ENCODE results near the gene COL18A1. TPM values are rescaled to one million over a fixed set of nuclear protein-coding genes. Genes with fewer than 3 reads are reported as not detected.

The COL18A1 gene
- total RNA-seq, 1 donor from 2014 or later, result 9.5 TPM

DNA sequence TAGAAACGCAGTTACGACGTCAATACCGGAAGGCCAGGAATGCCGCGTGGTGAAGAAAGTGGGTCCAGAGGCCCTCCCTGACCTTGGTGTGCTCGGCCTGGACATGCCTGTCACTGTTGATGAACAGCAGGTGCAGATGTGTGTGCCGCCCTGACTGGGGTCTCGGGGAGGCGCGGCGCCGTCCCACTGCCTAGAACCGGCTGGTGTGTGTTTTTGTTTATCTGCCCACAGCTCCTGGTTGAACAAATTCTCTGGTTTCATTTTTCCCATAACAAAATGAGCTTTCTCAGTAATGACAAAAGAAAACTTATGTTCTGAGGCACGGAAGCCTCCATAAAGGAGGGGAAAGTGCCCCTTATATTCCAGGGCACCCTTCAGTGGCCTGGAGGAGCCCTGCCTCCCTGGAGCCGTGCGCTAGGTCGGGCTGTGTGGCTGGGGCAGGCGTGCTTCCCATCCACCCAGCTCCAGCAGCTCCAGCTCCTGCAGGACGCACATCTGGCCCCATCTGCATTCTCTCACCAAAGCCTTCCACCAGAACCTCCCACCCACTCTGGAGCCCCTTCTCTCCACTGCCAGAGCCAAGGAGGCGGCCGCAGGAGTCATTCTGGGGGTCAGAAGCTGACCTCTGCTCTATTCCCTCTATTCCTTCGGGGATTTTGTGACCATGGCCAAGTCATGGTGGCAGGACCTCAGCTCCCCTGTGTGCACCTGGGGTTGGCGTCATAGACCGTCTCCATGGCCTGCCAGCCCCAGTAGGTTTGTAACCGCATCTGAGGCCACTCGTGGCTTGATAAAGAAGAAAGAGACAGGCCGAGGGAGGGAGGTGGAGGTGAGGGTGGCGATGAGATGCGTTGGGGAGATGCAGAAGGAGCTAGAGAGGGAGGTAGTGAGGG lies 20.1 kb upstream of the COL18A1 start:
- Mint-ChIP-seq H3K27ac (ENCODE audit: unreplicated experiment) (no peak overlapping the region), H3K36me3 (ENCODE audit: unreplicated experiment) (peaks cover 6% of the 10 kb centered on the region), H3K27me3 (ENCODE audit: unreplicated experiment) (peaks cover 9% of the 10 kb centered on the region), H3K4me1 (ENCODE audit: low read depth, unreplicated experiment) (peaks cover 6% of the 10 kb centered on the region), H3K9me3 (ENCODE audit: unreplicated experiment) (peaks cover 6% of the 10 kb centered on the region), H3K4me3 (ENCODE audit: unreplicated experiment) (no peak overlapping the region)
- DNase-seq, result peak; percentile 10
- TF ChIP-seq, protein P1, sequence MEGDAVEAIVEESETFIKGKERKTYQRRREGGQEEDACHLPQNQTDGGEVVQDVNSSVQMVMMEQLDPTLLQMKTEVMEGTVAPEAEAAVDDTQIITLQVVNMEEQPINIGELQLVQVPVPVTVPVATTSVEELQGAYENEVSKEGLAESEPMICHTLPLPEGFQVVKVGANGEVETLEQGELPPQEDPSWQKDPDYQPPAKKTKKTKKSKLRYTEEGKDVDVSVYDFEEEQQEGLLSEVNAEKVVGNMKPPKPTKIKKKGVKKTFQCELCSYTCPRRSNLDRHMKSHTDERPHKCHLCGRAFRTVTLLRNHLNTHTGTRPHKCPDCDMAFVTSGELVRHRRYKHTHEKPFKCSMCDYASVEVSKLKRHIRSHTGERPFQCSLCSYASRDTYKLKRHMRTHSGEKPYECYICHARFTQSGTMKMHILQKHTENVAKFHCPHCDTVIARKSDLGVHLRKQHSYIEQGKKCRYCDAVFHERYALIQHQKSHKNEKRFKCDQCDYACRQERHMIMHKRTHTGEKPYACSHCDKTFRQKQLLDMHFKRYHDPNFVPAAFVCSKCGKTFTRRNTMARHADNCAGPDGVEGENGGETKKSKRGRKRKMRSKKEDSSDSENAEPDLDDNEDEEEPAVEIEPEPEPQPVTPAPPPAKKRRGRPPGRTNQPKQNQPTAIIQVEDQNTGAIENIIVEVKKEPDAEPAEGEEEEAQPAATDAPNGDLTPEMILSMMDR (IDR thresholded peaks at IDR 0.05; ENCODE audit: partially characterized antibody, unreplicated experiment), result no peak

DNA sequence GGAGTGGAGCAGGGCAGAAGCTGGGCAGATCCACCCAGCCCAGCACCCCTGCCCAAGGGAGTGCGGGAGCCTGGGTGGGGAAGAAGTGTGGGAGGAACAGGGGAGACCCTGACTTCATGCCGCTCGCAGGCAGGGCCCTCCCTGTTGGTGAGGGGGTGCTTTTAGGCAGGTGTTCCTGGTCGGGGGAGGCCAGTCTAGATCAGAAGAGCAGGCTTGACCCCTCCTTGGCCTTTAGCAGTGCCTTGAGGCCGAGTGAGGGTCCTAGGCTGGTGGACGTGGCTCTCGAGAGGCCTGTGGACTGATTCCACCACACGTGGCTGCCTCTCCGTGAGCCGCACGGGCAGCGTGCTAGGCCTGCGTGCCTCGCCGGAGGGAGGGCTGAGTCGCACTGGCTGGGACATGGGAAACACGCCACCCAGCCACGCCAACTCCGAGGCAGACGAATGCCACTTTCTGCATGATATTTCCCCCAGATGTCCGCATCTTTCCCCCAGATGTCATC lies 19.4 kb upstream of the COL18A1 start:
- Mint-ChIP-seq H3K27me3 (ENCODE audit: unreplicated experiment) (peaks cover 6% of the 10 kb centered on the region), H3K27ac (ENCODE audit: unreplicated experiment) (no peak overlapping the region), H3K9me3 (ENCODE audit: unreplicated experiment) (peaks cover 5% of the 10 kb centered on the region), H3K4me3 (ENCODE audit: unreplicated experiment) (no peak overlapping the region), H3K36me3 (ENCODE audit: unreplicated experiment) (peaks cover 4% of the 10 kb centered on the region), H3K4me1 (ENCODE audit: low read depth, unreplicated experiment) (peaks cover 6% of the 10 kb centered on the region)
- peak; percentile 4 for DNase-seq
- TF ChIP-seq, protein P1 (IDR thresholded peaks at IDR 0.05; ENCODE audit: partially characterized antibody, unreplicated experiment), result no peak

DNA sequence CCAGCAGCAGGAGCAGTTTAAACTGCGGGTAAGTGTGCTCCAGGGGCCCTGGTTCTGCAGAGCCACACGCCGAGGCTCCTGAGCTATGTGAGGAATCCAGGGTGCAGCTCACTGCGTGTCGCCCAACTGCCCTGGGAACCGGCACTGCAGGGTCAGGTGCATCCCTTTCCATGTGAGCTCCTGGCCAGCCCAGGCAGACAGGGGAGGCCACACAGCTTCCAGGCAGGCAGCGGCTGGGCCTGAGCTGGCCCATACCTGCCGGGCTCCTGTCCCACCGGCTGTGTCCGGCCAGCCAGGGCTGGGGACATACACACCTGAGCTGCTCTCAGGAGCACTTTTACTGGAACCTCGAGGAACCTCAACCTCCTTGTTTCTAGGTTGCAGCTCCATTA lies 18.6 kb upstream of the COL18A1 start:
- DNase-seq, result peak; percentile 5
- peaks cover 1% of the 10 kb centered on the region for H3K27me3 Mint-ChIP-seq (ENCODE audit: unreplicated experiment)
- TF ChIP-seq, protein P1 (IDR thresholded peaks at IDR 0.05; ENCODE audit: partially characterized antibody, unreplicated experiment), result no peak
- no peaks in the 10 kb centered on the region for H3K36me3 Mint-ChIP-seq (ENCODE audit: unreplicated experiment)
- H3K9me3 Mint-ChIP-seq (ENCODE audit: unreplicated experiment), result peaks cover 2% of the 10 kb centered on the region
- H3K27ac Mint-ChIP-seq (ENCODE audit: unreplicated experiment), result no peak overlapping the region
- H3K4me1 Mint-ChIP-seq (ENCODE audit: low read depth, unreplicated experiment), result peaks cover 6% of the 10 kb centered on the region
- H3K4me3 Mint-ChIP-seq (ENCODE audit: unreplicated experiment), result no peak overlapping the region

DNA sequence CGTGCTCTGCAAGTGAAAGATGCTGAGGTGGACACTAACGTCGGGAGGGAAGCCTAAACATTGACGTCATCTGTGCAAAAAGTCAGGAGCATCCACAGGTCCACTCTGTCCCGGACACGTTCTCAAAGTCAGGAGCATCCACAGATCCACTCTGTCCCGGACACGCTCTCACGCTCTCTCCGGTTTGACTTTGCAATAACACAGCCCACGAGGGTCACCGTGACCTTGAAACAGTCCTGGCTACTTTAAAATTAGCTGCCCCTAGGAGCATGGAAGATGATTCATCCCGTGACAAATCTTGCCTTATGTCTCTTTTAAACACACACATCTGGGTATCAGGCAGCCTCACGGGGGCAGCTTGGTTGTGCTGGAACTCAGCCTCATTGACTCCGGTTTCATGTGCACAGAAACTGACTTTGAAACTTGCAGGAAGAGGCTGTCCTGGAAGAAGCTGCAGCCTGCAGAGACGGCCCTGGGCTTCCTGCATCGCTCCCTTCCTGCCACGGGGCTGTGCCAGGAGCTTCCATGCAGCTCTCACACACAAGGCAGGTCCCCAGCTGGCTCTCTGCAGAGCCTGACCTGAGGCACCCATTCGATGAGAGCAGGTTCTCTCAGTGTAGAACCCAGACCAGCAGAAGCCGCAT lies 18.1 kb upstream of the COL18A1 start:
- H3K9me3 Mint-ChIP-seq (ENCODE audit: unreplicated experiment), result peaks cover 2% of the 10 kb centered on the region
- no peaks in the 10 kb centered on the region for H3K36me3 Mint-ChIP-seq (ENCODE audit: unreplicated experiment)
- peak; percentile 19 for DNase-seq
- peaks cover 6% of the 10 kb centered on the region for H3K4me1 Mint-ChIP-seq (ENCODE audit: low read depth, unreplicated experiment)
- no peak overlapping the region for H3K27ac Mint-ChIP-seq (ENCODE audit: unreplicated experiment)
- H3K27me3 Mint-ChIP-seq (ENCODE audit: unreplicated experiment), result peaks cover 1% of the 10 kb centered on the region
- no peak overlapping the region for H3K4me3 Mint-ChIP-seq (ENCODE audit: unreplicated experiment)
- TF ChIP-seq, protein P1 (IDR thresholded peaks at IDR 0.05; ENCODE audit: partially characterized antibody, unreplicated experiment), result no peak
